Suprapubic skin (tissue), 4 donors: ENCODE measurements around the gene PMF1. TPM values are rescaled to one million over a fixed set of nuclear protein-coding genes. Genes with fewer than 3 reads are reported as not detected.

Experiments used
- DNase-seq, 2 donors: peaks; one replicate each; pipeline ENCODE4 v3.0.0-alpha.2; 2019; ENCODE audit warnings: low spot score in 2 of 2
- H3K27ac ChIP-seq: fragments of 200-600 bp; sonication (generic); one replicate; pipeline ENCODE4 v1.5.1; 2019
- H3K27me3 ChIP-seq: fragments of 200-600 bp; sonication (generic); one replicate; pipeline ENCODE4 v1.5.1; 2019
- H3K36me3 ChIP-seq: fragments of 200-600 bp; sonication (generic); one replicate; pipeline ENCODE4 v1.5.1; 2019
- H3K4me1 ChIP-seq: fragments of 200-600 bp; sonication (generic); one replicate; pipeline ENCODE4 v1.5.1; 2019
- H3K4me3 ChIP-seq: fragments of 200-600 bp; sonication (generic); one replicate; pipeline ENCODE4 v1.5.1; 2019; ENCODE audit warnings: mild to moderate bottlenecking
- H3K9me3 ChIP-seq: fragments of 200-600 bp; sonication (generic); one replicate; pipeline ENCODE4 v1.5.1; 2019
- CTCF ChIP-seq, 2 donors: fragments of 200-600 bp in 1 of 2; fragments of 450-650 bp in 1 of 2; sonication (generic) in 1 of 2; IDR thresholded peaks; one replicate each; pipeline ENCODE4 v1.5.1; 2016 to 2019; ENCODE audit warnings: antibody characterized with exemption in 2 of 2, mild to moderate bottlenecking in 1 of 2, moderate library complexity in 1 of 2
- EP300 ChIP-seq: sonication (generic); formaldehyde crosslinking; IDR thresholded peaks from one replicate; pipeline ENCODE4 v1.6.1; 2017; ENCODE audit warnings: antibody characterized with exemption
- POLR2A ChIP-seq, 2 donors: fragments of 450-650 bp; IDR thresholded peaks; one replicate each; pipeline ENCODE4 v1.6.1; 2017; ENCODE audit warnings: antibody characterized with exemption in 2 of 2, mild to moderate bottlenecking in 2 of 2, moderate library complexity in 2 of 2
- POLR2AphosphoS5 ChIP-seq, 3 donors: sonication (generic); formaldehyde crosslinking; IDR thresholded peaks; one replicate each; pipeline ENCODE4 v1.6.1; 2017; ENCODE audit warnings: antibody characterized with exemption in 3 of 3
- WGBS: methylation state at CpG from one replicate; pipeline ENCODE4 v1.1.5; 2018; 5-methylcytosine and 5-hydroxymethylcytosine counted together
- total RNA-seq, 4 donors: library from RNA; depleted of rRNA; stranded (reverse); fragments of >200 nt; gene quantifications; one replicate each; pipeline ENCODE4 v1.1.0, GENCODE V29; 2016

PMF1 gene
- total RNA-seq, 4 donors from 2014 or later, result 42.7 to 74.3 (median 70.1) TPM

- no peak overlapping the region for H3K27ac ChIP-seq
- DNase-seq, result no peak
- H3K27me3 ChIP-seq, result no peaks in the 10 kb centered on the region
- peaks cover 24% of the 10 kb centered on the region for H3K4me1 ChIP-seq
- H3K4me3 ChIP-seq, result no peak overlapping the region
- H3K36me3 ChIP-seq, result peaks cover 15% of the 10 kb centered on the region
- TF ChIP-seq CTCF (IDR thresholded peaks at IDR 0.05) (no peak), POLR2AphosphoS5 (IDR thresholded peaks at IDR 0.05) (no peak), POLR2A (IDR thresholded peaks at IDR 0.05) (no peak), EP300 (no peak)
- no peaks in the 10 kb centered on the region for H3K9me3 ChIP-seq
- WGBS, result 71% methylated on average over 4 of the region's 4 CpGs
These were observed 17.0 kb upstream of the PMF1 start for GRCh38 chr1:156195853-156196252.

GRCh38 chr1:156196445-156196844 is 16.4 kb upstream of the PMF1 start:
- TF ChIP-seq POLR2AphosphoS5 (IDR thresholded peaks at IDR 0.05), result no peak
- no peak for TF ChIP-seq POLR2A (IDR thresholded peaks at IDR 0.05)
- TF ChIP-seq EP300, result no peak
- no peak for TF ChIP-seq CTCF (IDR thresholded peaks at IDR 0.05)
- peaks cover 15% of the 10 kb centered on the region for H3K36me3 ChIP-seq
- WGBS, result 88% methylated on average over 1 of the region's 2 CpGs

GRCh38 chr1:156198831-156199349 is 13.9 kb upstream of the PMF1 start:
- Histone ChIP-seq H3K4me3 (no peak overlapping the region), H3K9me3 (no peaks in the 10 kb centered on the region), H3K36me3 (peaks cover 15% of the 10 kb centered on the region), H3K27me3 (no peaks in the 10 kb centered on the region), H3K27ac (no peak overlapping the region), H3K4me1 (peaks cover 19% of the 10 kb centered on the region)
- DNase-seq, result no peak
- TF ChIP-seq CTCF (IDR thresholded peaks at IDR 0.05) (no peak), POLR2AphosphoS5 (IDR thresholded peaks at IDR 0.05) (no peak), EP300 (no peak), POLR2A (IDR thresholded peaks at IDR 0.05) (no peak)
- 82% methylated on average over 5 of the region's 5 CpGs for WGBS

More at GRCh38 chr1:156196445-156196844, 16.4 kb upstream of the PMF1 start:
- no peak for DNase-seq
- peaks cover 24% of the 10 kb centered on the region for H3K4me1 ChIP-seq
- H3K9me3 ChIP-seq, result no peaks in the 10 kb centered on the region
- no peak overlapping the region for H3K4me3 ChIP-seq
- H3K27me3 ChIP-seq, result no peaks in the 10 kb centered on the region
- H3K27ac ChIP-seq, result no peak overlapping the region

GRCh38 chr1:156200044-156200443 is 12.8 kb upstream of the PMF1 start:
- Histone ChIP-seq H3K4me3 (no peak overlapping the region), H3K27me3 (no peaks in the 10 kb centered on the region), H3K4me1 (peaks cover 10% of the 10 kb centered on the region), H3K9me3 (no peaks in the 10 kb centered on the region), H3K27ac (no peak overlapping the region), H3K36me3 (peaks cover 15% of the 10 kb centered on the region)
- 94% methylated on average over 8 of the region's 8 CpGs for WGBS
- TF ChIP-seq EP300 (no peak), POLR2AphosphoS5 (IDR thresholded peaks at IDR 0.05) (no peak)
- DNase-seq, result no peak

GRCh38 chr1:156203331-156203730 is 9.5 kb upstream of the PMF1 start:
- no peak for TF ChIP-seq CTCF (IDR thresholded peaks at IDR 0.05)
- TF ChIP-seq POLR2AphosphoS5 (IDR thresholded peaks at IDR 0.05), result no peak
- no peak for TF ChIP-seq EP300
- TF ChIP-seq POLR2A (IDR thresholded peaks at IDR 0.05), result no peak
- Histone ChIP-seq H3K4me1 (peaks cover 3% of the 10 kb centered on the region), H3K36me3 (peaks cover 36% of the 10 kb centered on the region), H3K4me3 (no peak overlapping the region), H3K27ac (no peak overlapping the region), H3K27me3 (no peaks in the 10 kb centered on the region), H3K9me3 (no peaks in the 10 kb centered on the region)
- DNase-seq, result no peak

GRCh38 chr1:156204686-156205085 is 8.1 kb upstream of the PMF1 start:
- Histone ChIP-seq H3K4me1 (peaks cover 3% of the 10 kb centered on the region), H3K36me3 (peaks cover 41% of the 10 kb centered on the region), H3K27ac (no peak overlapping the region), H3K4me3 (no peak overlapping the region), H3K27me3 (no peaks in the 10 kb centered on the region), H3K9me3 (no peaks in the 10 kb centered on the region)
- WGBS, result 88% methylated on average over 3 of the region's 3 CpGs
- DNase-seq, result no peak
- TF ChIP-seq EP300, result no peak
- no peak for TF ChIP-seq CTCF (IDR thresholded peaks at IDR 0.05)
- TF ChIP-seq POLR2A (IDR thresholded peaks at IDR 0.05), result no peak
- TF ChIP-seq POLR2AphosphoS5 (IDR thresholded peaks at IDR 0.05), result no peak
